Kidney epithelial cell (primary cell): ENCODE data around the gene ELF1. TPM values are rescaled to one million over a fixed set of nuclear protein-coding genes. Genes with fewer than 3 reads are reported as not detected.

Experiments used
- DNase-seq: peaks from one replicate; pipeline ENCODE4 v3.0.0-alpha.2; 2010; ENCODE audit warnings: low read depth
- H3K27me3 ChIP-seq: 2 replicates; pipeline ENCODE4 v1.6.0; 2011; ENCODE audit warnings: low read length; ENCODE audit not compliant: control insufficient read depth, insufficient read depth
- H3K36me3 ChIP-seq: 2 replicates; pipeline ENCODE4 v1.5.1; 2011; ENCODE audit warnings: low read length; ENCODE audit not compliant: control insufficient read depth, insufficient read depth
- H3K4me3 ChIP-seq: 2 replicates; pipeline ENCODE4 v1.5.1; 2011; ENCODE audit warnings: low read depth, mild to moderate bottlenecking, control low read depth, low read length
- total RNA-seq: library from RNA; depleted of rRNA; stranded (reverse); fragments of >200 nt; gene quantifications from 2 replicates; pipeline ENCODE4 v1.2.3, GENCODE V29; 2015
- TF ChIP-seq, protein P1 (sequence below): IDR thresholded peaks from 2 replicates; pipeline ENCODE4 v1.5.1; 2011; ENCODE audit warnings: mild to moderate bottlenecking, moderate library complexity, low read length, control low read depth, inconsistent platforms; ENCODE audit not compliant: insufficient read depth, poor library complexity, severe bottlenecking

ELF1 gene
- total RNA-seq, 1 donor from 2014 or later: 60.6 TPM

DNA sequence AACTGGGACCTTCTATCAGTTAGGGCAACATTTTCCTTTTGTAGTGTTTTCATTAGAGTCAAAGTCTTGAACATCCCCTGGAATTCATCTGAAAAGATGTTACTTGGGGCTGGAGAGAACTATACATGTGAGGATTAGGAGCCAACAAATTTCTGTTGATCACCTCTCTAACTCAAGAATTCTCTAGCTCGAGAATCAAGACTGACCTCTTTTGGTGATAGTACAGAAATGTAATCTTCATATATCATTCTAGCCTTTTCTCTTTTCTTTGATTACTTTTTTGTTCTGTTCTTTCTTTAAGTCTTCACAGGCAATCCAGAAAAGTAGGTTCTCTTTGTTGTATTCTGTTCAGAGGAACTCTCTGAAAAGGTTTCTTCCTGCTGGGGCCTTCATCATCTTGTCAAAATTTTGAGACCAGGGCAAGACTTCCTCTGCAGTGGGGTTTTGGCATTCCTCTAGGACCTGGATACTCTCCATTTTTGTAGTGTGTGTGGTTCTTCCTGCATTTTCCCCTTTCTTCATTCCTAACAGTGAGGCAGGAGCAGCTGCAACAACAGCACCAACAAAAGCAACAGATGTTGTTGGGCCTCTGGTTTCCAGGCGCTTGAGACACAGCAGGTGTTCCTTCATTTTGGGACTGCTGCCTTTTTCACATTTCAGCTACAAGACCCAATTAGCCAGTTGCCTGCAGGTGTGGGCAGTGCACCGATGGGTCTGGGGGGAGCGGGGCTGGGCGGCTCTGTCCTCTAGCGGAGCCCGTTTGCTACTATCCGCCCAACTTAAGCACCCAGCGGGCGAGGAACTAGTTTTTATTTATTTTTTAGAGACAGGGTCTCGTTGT lies 26.2 kb downstream of the ELF1 start:
- TF ChIP-seq, protein P1, sequence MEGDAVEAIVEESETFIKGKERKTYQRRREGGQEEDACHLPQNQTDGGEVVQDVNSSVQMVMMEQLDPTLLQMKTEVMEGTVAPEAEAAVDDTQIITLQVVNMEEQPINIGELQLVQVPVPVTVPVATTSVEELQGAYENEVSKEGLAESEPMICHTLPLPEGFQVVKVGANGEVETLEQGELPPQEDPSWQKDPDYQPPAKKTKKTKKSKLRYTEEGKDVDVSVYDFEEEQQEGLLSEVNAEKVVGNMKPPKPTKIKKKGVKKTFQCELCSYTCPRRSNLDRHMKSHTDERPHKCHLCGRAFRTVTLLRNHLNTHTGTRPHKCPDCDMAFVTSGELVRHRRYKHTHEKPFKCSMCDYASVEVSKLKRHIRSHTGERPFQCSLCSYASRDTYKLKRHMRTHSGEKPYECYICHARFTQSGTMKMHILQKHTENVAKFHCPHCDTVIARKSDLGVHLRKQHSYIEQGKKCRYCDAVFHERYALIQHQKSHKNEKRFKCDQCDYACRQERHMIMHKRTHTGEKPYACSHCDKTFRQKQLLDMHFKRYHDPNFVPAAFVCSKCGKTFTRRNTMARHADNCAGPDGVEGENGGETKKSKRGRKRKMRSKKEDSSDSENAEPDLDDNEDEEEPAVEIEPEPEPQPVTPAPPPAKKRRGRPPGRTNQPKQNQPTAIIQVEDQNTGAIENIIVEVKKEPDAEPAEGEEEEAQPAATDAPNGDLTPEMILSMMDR: no peak
- DNase-seq: no peak
- H3K36me3 ChIP-seq: no peaks in the 10 kb centered on the region
- no peaks in the 10 kb centered on the region for H3K27me3 ChIP-seq
- H3K4me3 ChIP-seq: no peak overlapping the region

- Histone ChIP-seq H3K36me3 (no peaks in the 10 kb centered on the region), H3K27me3 (no peaks in the 10 kb centered on the region), H3K4me3 (no peak overlapping the region)
- TF ChIP-seq, protein P1: no peak
- no peak for DNase-seq
These were observed 31.4 kb downstream of the ELF1 start for GRCh38 chr13:40987606-40988280.

- no peak overlapping the region for H3K4me3 ChIP-seq
- no peaks in the 10 kb centered on the region for H3K27me3 ChIP-seq
- TF ChIP-seq, protein P1: no peak
- no peak for DNase-seq
- H3K36me3 ChIP-seq: no peaks in the 10 kb centered on the region
These were observed 32.8 kb downstream of the ELF1 start for GRCh38 chr13:40986101-40986856.

DNA sequence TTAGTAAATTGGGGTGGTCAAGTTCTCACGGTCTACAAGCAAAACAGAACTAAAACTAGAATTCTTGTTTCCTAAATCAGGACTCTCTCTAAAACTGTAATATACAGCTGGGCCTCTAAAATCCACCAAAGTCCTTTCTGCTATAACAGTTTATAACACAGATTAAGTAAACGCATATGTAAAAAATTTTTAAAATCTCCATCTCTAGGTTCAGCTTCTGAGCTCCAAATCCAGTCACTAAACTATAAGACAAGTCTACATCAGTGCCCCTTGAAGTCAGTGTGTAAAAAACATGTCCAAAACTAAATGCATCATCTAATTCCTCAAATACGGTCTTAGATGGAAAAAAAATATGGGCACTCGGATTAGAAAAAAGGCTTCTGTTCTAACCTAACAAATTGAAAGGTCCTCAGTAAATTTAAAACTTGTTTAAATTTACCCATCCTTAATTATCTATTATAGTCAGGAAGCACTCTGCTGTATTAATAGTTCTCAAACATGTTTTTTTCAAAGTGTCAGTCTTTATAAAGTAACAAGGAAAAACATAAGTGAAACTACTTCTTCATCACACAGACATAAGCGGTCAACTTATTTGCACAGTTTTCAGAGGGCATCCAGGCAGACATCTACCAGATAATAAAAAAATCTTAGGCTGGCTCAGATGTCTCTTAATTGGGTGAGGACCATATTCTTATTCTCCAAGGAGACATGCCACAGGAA lies 33.6 kb downstream of the ELF1 start:
- Histone ChIP-seq H3K36me3 (no peaks in the 10 kb centered on the region), H3K4me3 (no peak overlapping the region), H3K27me3 (no peaks in the 10 kb centered on the region)
- no peak for DNase-seq
- TF ChIP-seq, protein P1: no peak

GRCh38 chr13:40984668-40985366 lies 34.3 kb downstream of the ELF1 start:
- no peak for DNase-seq
- TF ChIP-seq, protein P1: no peak
- no peaks in the 10 kb centered on the region for H3K36me3 ChIP-seq
- H3K27me3 ChIP-seq: no peaks in the 10 kb centered on the region
- H3K4me3 ChIP-seq: no peak overlapping the region
